ENCODE data around the gene RBM19.
A peak's percentile ranks its signal among the peaks of the same experiment; 100 is the strongest.
"Not testable (repeated sequence)": the region's sequence is repeated elsewhere in the genome, so short reads cannot be mapped to it uniquely, and the experiment has no call there.

The RBM19 gene

DNA sequence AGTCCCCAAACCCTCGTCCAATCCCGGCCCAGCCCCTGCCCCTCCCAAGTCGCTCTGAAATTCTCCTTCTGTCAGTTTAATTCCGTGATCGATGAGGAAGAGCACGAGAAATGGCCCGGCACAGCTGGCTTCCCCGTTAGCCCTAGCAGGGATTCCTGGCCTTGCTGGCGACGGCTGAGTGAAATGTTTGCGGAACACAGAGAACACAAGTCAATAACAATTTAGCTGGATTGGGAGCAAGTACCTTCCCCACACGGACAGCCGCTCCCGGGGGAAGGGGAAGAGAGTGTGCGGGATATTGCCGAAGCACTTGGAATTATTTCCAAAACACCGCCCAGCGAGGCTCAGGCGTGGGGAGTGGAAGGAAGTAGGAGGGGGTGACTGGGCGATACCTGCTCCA, 134.6 kb downstream of the RBM19 start:
- DNase-seq (ENCODE audit: low spot score), result no peak

DNA sequence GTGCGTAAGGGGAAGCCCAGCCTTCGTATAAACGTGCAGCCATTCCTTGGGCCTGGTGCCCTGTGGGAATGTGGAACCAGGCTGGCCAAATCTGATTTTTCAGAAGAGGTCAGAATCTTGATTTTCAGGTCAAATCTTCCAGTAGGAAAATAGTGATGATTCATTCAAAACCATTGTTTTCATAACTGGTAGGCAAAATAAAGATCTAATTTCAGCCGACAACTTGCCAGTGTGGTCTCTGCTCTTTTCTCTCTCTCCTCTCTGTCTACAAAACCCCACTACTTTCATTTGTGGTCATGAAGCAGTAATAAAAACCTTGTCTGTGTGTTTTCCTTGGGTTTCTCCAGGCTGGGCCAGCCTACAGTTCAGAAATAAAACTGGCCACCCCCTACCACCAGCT, 135.1 kb downstream of the RBM19 start:
- DNase-seq (ENCODE audit: low spot score), result no peak

DNA sequence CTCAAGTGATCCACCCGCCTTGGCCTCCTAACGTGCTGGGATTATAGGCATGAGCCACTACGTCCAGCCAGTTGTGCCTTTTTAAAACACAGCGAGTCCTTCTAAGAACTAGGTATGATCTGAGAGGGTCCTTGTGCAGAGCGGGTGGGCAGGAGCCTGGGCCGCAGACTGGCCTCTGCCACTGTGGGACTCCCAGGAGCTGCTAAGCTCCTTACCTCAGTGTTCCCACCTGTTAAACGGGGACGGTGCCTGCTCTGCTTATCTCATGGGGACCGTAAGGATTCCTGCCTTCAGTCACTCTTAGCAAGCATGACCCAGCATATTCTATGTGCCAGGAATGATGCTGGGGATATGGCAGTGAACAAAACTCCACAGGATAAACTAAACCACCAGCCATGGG, 136.9 kb downstream of the RBM19 start:
- no peak for DNase-seq (ENCODE audit: low spot score)

DNA sequence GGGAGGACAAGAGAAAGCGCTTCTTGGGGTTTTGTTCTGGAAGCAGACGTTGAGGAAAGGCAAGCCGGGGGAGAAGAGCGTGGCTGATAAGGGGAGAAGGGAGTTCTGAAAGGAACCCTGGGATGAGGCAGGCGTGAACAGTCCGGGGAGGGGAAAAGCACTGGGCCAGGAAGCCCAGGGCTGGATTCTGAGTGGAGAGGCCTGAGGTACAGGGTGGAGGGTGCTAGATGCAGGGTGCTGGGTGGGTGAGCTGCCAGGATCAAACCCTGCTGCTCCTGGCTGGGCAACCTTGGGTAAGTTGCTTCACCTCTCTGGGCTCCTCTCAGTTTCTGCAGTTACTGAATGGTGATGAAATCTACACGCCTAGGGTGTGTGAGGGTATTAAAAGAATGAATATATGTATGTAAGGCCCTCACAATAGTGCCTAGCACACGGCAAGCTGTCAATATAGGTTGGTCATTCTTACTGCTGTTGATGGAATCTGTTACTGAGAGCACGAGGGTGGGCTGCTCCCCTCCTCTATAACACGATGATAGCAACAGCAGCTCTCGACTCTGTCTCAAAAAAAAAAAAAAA, 138.5 kb downstream of the RBM19 start:
- no peak for DNase-seq (ENCODE audit: low spot score)

DNA sequence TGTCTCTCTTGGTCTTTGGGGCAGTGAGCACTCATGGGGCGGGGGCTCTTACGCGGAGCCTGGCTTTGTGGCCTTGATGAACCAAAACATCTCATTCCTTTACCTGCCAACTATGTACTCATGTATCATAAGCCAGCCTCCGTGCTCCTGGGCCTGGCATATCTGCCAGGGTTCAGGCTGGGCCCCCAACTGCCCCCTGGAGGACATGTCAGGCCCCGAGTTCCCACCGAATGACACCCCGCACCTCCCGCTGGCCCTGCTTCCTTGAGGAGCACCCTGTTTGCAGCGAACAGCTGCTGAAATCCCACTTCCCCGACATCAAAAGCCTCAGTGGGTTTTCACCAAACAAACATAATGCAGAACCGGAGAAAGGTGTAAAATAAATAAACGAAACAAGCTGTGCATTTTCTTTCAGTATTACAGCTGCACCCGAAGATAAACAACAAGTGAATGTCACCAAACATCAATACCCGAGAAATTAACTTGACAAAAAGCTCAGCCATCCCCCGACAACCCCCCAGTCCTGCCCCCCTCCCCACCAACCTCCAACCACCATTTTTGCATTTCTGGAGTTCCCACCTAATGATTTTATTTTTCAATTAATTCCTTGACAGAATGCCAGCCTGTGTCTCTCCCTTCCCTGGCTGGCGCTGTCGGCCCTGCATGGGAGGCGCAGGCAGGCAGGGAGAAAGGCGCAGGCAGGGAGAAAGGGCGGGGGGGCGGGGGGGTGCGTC, 139.2 kb downstream of the RBM19 start:
- DNase-seq (ENCODE audit: low spot score), result no peak

DNA sequence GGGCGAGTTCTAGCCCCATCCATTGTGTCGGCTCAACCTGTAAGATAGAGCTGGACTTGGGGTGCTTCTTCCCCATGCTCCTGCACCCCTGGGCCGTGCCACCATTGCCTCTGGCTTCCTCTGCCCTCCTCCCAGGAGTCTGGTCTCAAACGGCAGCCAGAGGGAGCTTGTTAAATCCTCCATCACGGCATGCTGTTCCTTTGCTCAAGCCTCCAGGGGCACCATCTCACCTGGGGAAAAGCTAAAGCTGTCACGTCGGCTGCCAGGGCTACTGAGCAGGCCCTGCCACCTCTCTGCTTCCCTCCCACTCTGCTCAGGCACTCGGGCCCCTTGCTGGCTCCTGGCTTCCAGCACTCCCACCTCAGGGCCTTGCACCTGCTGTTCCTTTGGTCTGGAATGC, 140.4 kb downstream of the RBM19 start:
- DNase-seq (ENCODE audit: low spot score), result no peak

DNA sequence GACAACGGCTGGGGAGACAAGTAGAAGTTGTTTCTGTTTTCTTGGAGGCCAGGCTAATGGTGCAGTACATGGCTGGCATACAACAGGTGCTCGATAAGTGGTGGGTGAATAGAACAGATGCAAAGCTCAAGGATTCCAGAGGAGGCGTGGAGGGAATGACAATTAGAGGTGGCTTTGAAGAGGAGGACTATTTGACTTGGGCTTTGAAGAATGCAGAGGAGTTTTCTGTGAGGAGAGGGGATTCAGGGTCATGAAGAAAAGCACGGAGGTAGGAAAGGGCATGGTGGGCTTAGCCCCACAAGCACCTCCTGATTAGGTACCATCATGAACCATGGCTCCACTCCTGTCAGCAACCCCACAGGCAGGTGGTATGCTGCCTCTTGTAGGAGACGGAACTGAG, 142.3 kb downstream of the RBM19 start:
- no peak for DNase-seq (ENCODE audit: low spot score)

DNA sequence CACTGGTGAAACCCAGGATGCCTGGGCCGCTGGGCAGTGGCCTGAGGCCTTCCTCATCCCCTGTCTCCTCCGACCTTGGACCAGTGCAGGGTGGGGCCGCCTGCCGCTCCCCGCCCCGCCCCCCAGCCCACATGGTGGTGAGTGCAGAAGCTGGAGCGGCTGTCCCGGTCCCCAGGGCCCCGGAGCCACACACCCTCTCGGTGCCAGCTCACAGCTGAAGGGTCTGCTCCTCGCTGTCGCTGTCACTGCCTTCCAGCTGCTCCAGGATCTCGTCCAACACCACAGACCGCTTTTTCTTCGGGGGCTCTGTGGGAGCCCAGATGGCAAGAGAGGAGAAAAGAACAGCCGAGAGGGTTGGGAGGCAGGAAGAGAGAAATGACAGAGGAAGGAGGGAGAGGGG, 143.1 kb downstream of the RBM19 start:
- DNase-seq (ENCODE audit: low spot score), result no peak

DNA sequence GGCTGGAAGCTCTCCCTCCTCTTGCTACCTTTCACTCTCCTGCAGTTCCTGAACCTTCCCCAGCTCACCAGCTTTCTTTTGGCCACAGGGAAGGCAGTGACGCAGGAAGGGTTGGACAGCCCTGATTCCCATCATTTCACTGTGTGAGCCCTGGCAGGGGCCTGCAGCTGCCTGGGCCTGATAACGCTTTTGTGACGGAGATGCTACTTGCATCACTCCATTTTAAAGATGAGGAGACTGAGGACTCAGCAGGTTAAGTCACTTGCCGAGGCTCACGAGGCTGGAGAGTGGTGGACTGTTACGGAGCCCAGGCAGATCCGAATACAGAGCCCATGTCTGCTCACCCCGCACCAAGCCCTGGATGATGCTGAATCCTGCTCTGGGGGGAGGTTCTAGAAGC, 145.3 kb downstream of the RBM19 start:
- DNase-seq (ENCODE audit: low spot score), result no peak

DNA sequence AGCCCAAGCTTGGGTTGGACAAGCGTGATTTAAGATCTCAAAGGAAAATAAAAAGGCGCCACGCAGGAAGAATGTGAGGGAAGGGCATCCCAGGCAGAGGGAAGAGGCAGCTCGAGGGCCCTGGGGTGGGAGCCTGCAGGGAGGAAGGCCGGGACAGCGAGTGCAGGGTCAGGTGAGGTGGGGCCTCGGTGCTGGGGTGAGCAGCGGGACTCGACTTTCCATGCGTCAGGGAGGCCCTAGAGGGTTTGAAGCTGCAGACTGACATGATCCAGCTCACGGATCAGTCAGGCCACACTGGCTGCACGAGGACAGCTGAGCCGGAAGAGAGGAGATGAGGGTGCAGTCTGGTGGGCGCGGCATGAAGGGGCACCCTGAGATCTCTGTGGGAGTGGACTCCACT, 145.8 kb downstream of the RBM19 start:
- DNase-seq (ENCODE audit: low spot score), result no peak

DNA sequence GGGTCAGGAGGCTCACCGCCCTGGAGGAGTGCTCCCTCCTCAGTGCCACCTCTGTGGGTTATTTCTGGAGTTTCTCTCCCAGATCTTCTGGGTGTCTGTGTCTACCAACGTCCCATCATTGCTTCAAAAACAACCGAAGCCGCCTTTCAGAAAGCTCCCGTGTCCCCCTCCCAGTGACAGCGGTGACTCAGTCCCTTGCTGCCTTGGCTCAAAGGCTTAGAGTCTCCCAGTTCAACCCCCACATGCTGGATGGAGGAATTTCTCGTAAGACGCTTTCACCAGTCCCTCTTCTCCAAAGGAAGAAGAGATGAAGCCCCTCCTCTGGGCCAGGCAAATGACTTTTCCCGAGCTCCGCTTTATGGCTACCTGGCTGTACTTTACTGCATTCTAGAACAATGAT, 146.6 kb downstream of the RBM19 start:
- DNase-seq (ENCODE audit: low spot score), result no peak

DNA sequence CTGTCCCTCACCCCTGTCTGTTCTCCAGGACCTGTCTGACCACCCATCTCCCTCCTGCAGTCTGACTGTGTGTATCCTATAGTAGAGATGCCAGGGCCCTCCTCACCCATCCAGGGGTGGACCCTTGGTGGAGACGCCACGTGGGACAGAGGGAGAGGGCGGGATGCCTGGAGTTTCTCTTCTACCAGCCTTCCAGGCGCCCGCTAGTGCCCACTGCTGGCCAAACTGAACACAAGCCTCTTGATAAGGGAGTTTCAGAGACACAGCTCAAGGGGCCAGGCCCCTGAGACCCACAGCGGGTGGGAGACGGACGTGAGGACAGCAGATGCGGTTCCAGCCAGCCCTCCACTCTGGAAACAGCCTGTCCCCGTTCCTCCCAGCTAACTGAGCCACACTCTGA, 147.3 kb downstream of the RBM19 start:
- no peak for DNase-seq (ENCODE audit: low spot score)

DNA sequence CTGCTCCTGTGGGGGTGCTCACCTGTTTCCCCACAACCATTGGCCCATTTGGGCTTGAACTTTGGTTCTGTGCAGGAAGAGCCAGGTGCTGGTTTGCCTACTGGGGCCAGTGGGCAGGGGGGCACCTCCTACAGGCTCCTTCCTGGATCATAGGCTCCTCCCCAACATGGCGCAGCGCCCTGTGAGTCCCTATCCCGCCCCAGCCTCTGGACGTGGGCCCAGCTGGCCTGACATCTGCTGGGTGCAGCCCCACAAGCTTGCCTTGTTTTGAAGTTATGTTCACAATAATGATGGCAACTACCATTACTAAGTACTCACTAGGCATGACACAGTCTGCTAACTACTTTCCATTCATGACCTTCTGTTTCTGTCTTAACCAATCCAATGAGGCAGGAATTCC, 147.8 kb downstream of the RBM19 start:
- no peak for DNase-seq (ENCODE audit: low spot score)

DNA sequence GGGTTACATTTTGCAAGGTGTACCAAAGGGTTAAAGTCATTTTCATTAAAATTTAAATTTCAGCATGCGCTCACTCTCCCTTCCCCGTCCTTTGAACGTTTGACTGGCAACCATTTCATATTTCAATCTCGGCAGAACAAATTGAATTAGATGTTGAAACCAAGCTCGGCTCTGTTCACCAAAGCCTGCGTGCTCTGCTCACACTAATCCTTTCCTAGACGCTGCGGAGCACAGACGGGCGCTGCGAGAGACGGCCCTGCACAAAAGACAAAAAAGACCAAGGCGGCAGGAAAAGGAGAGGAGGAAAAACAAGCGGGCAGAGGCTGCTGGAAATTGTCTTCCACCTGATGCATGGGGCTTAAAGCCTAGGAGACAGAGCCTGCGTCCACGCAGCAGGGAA, 149.3 kb downstream of the RBM19 start:
- no peak for DNase-seq (ENCODE audit: low spot score)

DNA sequence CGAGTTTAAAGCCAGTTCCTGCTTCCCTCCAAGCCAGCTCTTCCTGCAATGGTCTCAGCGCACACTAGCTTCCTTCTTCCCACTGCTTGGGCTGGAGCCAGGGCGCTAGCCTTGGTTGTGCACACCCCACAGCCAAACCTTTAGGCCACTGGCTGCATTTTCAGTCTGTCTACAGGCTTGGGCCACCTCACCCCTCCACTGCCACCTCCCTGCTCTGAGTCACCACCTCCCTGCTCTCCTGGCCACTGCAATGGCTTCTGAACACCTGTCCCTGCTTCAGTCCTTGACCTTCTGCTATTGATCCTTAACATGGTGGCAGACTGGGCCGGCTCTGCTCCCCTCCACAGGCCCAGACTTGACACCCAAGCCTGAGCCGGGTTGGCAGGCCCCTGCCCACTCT, 151.1 kb downstream of the RBM19 start:
- peak; percentile 44 for DNase-seq (ENCODE audit: low spot score)

DNA sequence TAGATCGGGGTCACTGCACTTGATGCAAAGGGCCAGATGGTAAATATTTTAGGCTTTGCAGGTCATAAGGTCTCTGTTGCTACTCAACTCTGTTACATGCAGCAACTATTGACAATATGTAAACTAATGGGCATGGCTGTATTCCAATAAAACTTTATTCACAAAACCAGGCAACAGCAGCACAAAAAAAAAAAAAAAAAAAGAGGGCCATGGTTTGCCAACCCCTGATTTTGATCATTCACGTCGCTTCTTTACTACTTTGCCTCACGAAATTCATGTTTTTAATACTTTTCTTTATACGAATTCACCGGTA, 152.9 kb downstream of the RBM19 start:
- no peak for DNase-seq (ENCODE audit: low spot score)

DNA sequence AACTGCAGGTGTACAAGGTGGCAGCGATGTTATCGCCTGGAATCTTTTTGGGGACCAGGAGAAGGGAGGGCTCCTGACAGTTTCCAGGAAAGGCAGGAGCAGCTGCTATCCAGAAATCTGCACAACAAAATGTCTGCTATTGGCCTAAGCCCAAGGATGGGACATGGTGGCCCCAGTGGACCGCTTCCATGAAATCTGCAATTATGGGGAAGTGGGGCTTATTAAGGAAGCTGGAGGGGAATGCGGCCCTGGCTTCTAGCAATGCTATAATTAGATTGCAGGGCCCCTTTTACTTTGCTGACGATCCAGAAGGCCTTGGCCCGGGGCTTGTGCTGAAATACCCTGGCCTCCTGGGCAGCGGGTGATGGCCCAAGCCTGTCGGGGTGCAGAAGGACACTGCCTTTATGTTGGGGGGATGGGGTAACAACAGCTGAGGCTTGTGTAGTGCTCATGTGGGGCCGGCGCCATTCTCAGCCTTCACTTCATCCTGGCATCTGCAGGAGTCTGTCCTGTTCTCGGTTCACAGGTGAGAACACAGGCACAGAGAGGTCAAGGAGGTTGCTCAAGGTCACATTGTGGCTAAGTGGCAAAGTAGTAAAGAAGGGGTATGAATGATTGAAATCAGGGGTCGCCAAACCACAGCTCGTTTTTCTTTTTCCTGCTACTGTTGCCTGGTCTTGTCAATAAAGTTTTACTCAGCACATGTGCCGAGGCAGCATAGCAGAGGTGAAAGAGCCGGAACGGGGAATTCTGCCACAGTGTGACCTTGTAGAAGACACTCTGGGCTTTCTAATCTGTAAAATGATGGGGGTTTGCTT, 153.5 kb downstream of the RBM19 start:
- DNase-seq (ENCODE audit: low spot score), result no peak

DNA sequence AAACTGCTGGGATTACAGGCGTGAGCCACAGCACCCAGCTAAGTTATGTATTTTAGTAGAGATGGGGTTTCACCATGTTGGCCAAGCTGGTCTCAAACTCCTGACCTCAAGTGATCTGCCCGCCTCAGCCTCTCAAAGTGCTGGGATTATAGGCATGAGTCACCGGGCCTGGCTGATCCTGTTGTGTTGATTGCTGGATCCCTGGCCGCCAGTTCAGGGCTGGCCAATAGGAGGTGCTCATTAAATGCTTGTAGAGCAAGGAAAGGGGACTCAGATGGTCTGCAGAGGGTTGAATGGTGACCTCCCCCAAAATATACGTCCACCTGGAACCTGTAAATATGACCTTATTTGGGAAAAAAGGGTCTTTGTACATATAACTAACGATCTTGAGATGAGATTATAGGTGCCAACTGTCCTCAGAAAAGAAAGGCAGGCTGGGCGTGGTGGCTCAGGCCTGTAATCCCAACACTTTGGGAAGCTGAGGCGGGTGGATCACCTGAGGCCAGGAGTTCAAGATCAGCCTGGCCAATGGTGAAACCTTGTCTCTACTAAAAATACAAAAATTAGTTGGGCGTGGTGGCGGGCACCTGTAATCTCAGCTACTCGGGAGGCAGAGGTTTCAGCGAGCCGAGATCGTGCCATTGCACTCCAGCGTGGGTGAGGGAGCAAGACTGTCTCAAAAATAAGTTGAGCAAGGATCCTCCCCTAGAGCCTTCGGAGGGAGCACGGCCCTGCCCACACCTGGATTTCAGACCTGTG, 156.5 kb downstream of the RBM19 start:
- not testable (repeated sequence) for DNase-seq (ENCODE audit: low spot score)

DNA sequence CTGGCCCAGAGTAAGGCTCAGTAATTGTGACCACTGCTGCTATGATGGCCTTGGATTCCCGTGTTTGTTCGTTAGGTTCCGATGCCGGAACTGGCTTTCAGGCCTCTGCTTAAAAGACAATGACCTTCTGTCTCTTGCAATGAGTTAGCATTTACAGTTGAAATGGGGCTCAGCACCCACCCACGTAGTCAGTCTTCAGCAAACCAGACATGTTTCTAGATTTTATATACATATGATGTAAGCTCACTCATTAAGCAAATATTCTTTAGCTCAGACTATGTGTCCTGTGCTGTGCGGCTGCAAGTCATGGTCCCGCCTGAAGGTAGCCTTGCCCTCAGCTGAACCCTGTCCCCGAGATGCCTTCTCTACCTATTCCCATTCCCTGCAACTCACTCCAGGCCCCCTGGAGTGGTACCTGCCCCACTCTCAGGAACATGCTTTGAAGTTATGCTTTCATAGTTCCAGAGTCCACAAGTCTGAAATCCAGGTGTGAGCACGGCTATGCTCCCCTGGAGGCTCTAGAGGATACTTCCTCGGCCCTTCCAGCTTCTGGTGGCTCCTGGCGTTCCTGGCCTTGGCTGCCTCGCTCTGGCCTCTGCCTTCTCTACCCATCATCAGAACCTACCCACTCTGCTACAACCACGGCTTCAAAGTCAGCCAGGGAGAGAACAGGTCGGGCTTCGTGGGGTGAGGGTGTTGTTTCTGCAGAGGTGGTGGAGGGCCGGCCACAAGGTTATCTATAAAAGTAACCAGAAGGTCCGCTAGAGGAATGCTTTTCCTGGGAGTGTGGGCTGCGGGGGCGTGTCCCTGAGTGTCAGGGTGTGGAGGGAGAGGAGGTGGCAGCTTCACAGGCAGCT, 157.8 kb downstream of the RBM19 start:
- no peak for DNase-seq (ENCODE audit: low spot score)

DNA sequence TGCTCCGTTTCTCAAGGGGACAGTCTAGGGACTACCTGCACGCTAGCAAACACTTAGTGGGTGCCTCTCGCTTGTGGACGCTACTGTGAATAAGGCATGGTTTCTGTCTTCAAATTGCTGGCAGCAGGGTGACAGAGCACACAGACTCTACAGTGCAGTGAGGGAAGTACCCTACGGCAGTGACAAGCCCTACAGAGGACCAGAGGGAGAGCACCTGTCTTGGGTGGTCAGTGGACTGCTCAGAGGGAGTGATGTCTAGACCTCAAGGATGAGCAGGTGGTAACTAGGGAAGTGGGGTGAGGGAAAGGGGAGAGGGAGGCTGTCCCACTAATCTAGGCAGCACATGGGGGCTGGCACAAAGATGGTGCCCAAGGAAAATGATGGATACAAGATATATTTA, 160.5 kb downstream of the RBM19 start:
- DNase-seq (ENCODE audit: low spot score), result no peak

DNA sequence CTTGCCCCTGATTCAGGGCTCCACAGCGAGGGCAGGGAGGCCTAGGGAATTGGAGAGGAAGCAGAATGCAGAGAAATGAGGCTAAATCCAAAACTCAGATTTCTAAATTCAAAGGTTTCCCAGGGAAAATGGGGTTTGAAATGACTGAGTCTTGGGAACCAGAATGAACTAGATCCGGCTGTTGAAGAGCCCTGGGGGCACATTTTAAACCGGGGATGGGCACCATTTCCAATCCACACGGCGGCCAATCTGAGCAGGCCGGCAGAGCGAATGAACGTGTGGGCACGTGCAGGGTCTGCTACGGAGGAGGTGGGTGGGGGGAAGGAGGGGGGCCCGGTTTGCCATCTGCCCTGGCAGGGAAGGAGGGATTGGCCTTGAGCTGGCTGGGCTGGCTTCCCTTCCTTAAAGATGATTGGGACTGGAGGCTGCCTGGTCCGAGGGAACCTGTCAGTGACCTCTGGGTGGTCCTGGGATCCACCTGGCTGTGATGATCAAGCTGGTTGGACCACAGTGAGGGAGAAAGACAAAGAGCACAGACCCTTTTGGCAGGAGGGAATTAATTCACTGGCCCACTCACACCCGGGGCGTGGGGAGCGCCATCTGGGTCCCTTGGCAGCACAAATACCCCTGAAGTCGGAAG, 161.0 kb downstream of the RBM19 start:
- no peak for DNase-seq (ENCODE audit: low spot score)
